ENCODE measurements around the gene GPR153. TPM values are rescaled to one million over a fixed set of nuclear protein-coding genes. Genes with fewer than 3 reads are reported as not detected.

Gene GPR153
- total and polyA plus RNA-seq, 2 donors (not counting 1 experiment from before 2014, with no cell fraction given): 0.04 to 0.20 TPM

DNA sequence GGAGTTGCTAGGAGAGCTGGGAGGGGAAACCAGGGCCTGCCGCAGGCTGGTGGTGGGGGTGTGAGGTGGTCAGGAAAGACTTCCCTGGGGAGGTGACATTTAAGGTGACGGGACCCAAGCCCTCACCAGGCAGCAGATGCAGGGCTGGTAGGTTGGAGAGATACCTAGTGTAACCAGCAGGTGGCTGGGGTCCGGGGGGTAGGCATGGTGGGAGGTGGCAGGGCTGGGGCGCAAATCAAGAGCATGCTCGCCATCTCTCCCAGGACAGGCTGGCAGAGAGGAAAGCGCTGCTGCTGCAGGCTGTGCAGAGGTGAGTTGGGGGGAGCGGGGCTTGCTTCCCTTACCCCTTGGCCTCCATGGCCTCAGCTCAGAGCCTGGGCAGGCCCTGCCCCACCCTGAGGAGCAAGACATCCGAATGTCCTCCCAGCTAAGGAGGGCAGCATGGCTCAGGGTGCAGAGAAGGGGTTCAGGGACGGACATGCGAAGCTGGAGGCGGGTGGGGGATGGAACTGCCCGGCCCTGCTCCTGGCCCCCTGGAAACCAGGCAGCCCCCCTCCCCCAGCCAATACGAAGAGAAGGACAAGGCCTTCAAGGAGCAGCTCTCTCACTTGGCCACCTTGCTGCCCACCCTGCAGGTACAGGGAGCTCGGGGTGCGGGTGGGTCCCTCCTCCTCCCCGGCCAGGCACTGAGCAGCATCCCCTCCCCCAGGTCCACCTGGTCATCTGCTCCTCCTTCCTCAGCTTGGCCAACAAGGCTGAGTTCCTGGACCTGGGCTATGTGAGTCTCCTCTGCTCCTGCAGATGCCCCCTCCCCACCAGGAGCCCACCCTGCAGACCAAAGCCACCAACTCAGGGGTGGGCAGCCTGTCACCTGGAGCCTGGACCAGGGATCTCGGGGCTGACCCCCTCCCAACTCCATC lies 51.0 kb downstream of the GPR153 start:
- DNase-seq: peak; percentile 36

More for the DNA sequence above, 51.0 kb downstream of the GPR153 start:
- peak; percentile 32 for ATAC-seq (ENCODE audit: low read depth)
- peaks cover 30% of the 10 kb centered on the region for H3K4me1 Mint-ChIP-seq
- peaks cover 41 to 49% of the 10 kb centered on the region in 2 donors for H3K4me1 ChIP-seq (ENCODE audit: control insufficient read depth in 2 of 2, insufficient read depth in 2 of 2, low read length in 2 of 2)
- peak overlapping the region; percentile 74 for H3K4me2 ChIP-seq (replicated peaks; ENCODE audit: low read depth, low read length, poor library complexity, severe bottlenecking)
- no peak overlapping the region for H3K27ac ChIP-seq (ENCODE audit: low read length in 2 of 2)
- no peak overlapping the region for H2AFZ ChIP-seq (ENCODE audit: insufficient read depth, low read depth, low read length, poor library complexity, severe bottlenecking)
- ChIA-PET POLR2A (interaction anchor here (0.5 kb wide), 1 partner anchor 26 kb away, joined by 3 read pairs; the partner anchor contains the start of gene ICMT), CTCF (interaction anchor here (1.4 kb wide), 1 partner anchor 37 kb away, joined by 4 read pairs; no protein-coding TSS in a partner anchor)
- peaks cover 27% of the 10 kb centered on the region for H3K27me3 Mint-ChIP-seq
- H3K79me2 ChIP-seq (ENCODE audit: control insufficient read depth, insufficient read depth, low read length): no peaks in the 10 kb centered on the region
- peak overlapping the region in 1 of 5 experiments; percentile 36 for H3K4me3 ChIP-seq (ENCODE audit: control extremely low read depth in 1 of 5, extremely low read depth in 1 of 5, insufficient read depth in 1 of 5, low read depth in 2 of 5, low read length in 4 of 5)
- no peak overlapping the region for H3K9ac ChIP-seq (ENCODE audit: low read length)
- H3K27me3 ChIP-seq (replicated peaks in 1 of 4; ENCODE audit: control extremely low read depth in 1 of 4, control insufficient read depth in 3 of 4, insufficient read depth in 4 of 4, low read length in 3 of 4): peaks cover 0 to 52% (median 18%) of the 10 kb centered on the region in 4 experiments
- peaks cover 0 to 18% (median 0%) of the 10 kb centered on the region in 3 donors for H3K9me3 ChIP-seq (ENCODE audit: control extremely low read depth in 1 of 3, control insufficient read depth in 2 of 3, insufficient read depth in 1 of 3, low read length in 2 of 3)
- H4K20me1 ChIP-seq (ENCODE audit: control insufficient read depth, insufficient read depth, low read length, poor library complexity, severe bottlenecking): no peaks in the 10 kb centered on the region
- intact Hi-C loops (cut with micrococcal nuclease): no loop called here
- no peak overlapping the region for H3K27ac Mint-ChIP-seq
- no peaks in the 10 kb centered on the region for H3K36me3 ChIP-seq (replicated peaks in 1 of 2; ENCODE audit: control extremely low read depth in 1 of 2, control insufficient read depth in 1 of 2, extremely low read depth in 1 of 2, insufficient read depth in 2 of 2, low read length in 1 of 2)
- peak; percentile 9 for TF ChIP-seq CTCF (IDR thresholded peaks at IDR 0.05)
- no peak for TF ChIP-seq EZH2 (IDR thresholded peaks at IDR 0.05; ENCODE audit: borderline replicate concordance, insufficient read depth, low read depth, low read length, poor library complexity, severe bottlenecking)
- H3K9me3 Mint-ChIP-seq (ENCODE audit: insufficient read depth): no peaks in the 10 kb centered on the region
- peak overlapping the region; percentile 71 for H3K4me3 Mint-ChIP-seq
- 81% methylated on average over 16 of the region's 17 CpGs for WGBS (ENCODE audit: insufficient coverage)
